GM12891 (cell line): Measurements from ENCODE around the gene BTD.

Experiments used
- PAX5 ChIP-seq: IDR thresholded peaks from 2 replicates; pipeline ENCODE4 v1.6.1; 2011; ENCODE audit warnings: low read length, moderate library complexity, mild to moderate bottlenecking; ENCODE audit not compliant: insufficient read depth, severe bottlenecking
- POLR2AphosphoS5 ChIP-seq: IDR thresholded peaks from 2 replicates; pipeline ENCODE4 v1.6.1; 2011; ENCODE audit warnings: low read depth, low read length, control low read depth
- POU2F2 ChIP-seq: IDR thresholded peaks from 2 replicates; pipeline ENCODE4 v1.6.1; 2011; ENCODE audit warnings: low read depth, mild to moderate bottlenecking, control low read depth, low read length, moderate library complexity
- SPI1 ChIP-seq: IDR thresholded peaks from 2 replicates; pipeline ENCODE4 v1.6.1; 2011; ENCODE audit warnings: low read depth, low read length, control low read depth
- TAF1 ChIP-seq: IDR thresholded peaks from 2 replicates; pipeline ENCODE4 v1.6.1; 2011; ENCODE audit warnings: low read depth, low read length, control low read depth

DNA sequence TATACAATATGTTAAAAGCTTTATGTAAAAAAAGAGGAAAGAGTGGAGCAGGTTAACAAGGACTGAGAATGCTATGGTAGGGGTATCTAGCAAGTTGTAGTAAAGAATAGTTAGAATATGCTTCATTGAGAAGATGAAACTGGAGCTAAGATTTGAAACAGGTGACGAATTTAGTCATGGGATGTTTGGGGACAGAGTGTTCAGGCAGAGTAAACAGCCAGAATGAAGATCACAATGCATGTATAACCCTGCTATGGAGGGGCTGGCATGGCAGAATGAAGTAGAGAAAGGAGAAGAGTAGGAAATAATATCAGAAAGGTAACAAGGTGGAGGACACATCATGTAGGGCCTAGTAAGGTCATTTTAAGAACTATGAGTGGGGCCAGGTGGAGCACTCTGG is 72.0 kb downstream of the BTD start:
- TF ChIP-seq TAF1 (no peak), PAX5 (no peak), SPI1 (no peak), POLR2AphosphoS5 (no peak), POU2F2 (no peak)
